ENCODE data around the gene SLC1A7. TPM values are rescaled to one million over a fixed set of nuclear protein-coding genes. Genes with fewer than 3 reads are reported as not detected.

Gene SLC1A7
- total RNA-seq, 1 experiment from 2014 or later = 3.1 TPM

GRCh38 chr1:53160924-53161378 lies 18.5 kb upstream of the SLC1A7 start:
- no peak for DNase-seq (ENCODE audit: low spot score)

DNA sequence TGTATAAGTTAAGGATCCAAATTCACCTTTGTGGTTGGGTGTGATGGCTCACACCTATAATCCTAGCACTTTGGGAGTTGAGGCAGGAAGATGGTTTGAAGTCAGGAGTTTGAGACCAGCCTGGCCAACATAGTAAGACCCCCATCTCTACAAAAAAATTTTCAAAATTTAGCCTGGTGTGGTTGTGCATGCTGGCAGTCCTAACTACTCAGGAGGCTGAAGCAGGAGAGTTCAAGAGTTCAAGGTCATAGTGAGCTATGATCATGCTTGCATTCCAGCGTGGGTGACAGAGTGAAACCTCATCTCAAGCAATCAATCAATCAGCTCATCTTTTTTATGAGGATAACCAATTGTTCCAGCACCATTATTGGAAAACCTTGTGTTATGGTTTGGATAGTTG lies 16.5 kb upstream of the SLC1A7 start:
- DNase-seq (ENCODE audit: low spot score) = no peak

DNA sequence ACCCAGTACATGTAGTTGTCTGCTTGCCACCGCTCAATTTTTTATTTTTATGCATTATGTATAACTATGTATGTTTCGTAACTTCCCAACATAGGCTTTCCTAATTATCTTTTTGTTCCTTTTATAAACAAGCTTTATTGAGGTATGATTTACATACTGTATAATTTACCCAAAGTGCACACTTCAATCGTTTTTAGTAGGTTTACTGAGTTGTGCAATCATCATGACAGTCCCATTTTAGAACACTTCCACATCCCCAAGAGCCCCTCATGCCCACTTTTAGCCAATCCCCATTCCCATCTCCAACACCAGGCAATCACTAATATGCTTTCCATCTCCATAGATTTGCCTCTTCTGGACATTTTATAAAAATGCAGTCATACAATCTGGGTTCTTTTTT lies 14.3 kb upstream of the SLC1A7 start:
- no peak for DNase-seq (ENCODE audit: low spot score)

- no peak for DNase-seq (ENCODE audit: low spot score)
These were observed 13.5 kb upstream of the SLC1A7 start for GRCh38 chr1:53155945-53156344.

DNA sequence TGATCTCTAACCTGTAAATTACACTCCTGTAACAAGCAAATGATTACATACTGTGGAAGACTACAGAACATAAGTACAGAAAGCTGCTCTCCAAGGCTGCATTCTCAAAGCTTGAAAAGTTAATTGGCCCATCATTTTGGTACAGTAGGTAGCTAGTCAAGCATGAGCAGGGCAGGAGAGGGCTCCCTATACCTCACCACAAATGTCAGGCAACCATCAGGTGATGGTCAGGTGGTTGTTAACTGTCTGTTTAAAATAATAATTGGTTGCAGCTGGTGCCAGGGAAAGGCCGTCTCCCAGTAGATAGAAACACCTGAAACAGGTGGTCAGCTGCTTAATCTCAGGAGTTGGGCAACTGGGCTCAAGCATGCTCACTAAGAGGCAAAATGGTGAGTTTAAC lies 13.1 kb upstream of the SLC1A7 start:
- no peak for DNase-seq (ENCODE audit: low spot score)

DNA sequence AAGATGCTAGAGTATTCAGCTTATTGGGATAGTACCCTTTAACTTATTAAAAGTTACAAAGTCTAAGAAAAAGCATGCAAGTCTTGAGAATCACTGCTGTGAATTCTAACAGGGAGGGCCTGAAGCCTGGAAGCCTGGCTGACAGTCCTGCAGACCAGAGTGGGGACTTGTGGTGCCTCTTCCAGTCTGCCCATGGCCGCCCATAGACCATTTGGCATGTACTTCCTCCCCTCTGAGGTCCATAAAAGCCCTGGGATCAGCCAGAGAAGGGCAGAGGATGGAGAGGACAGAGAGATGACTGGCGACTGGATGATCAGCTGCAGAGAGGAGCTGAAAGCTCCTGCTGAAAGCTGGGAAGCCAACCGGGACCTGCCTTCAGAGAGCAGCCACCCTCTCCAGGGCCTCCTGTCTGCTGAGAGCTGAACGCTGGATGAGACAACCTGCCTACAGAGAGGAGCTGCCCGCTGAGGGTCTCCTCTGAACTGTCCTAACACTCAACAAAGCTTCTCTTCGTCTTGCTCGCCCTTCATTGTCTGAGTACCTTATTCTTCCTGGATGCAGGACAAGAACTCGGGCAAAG lies 12.5 kb upstream of the SLC1A7 start:
- DNase-seq (ENCODE audit: low spot score) = no peak

- no peak for DNase-seq (ENCODE audit: low spot score)
These were observed 11.3 kb upstream of the SLC1A7 start for GRCh38 chr1:53153752-53154151.

DNA sequence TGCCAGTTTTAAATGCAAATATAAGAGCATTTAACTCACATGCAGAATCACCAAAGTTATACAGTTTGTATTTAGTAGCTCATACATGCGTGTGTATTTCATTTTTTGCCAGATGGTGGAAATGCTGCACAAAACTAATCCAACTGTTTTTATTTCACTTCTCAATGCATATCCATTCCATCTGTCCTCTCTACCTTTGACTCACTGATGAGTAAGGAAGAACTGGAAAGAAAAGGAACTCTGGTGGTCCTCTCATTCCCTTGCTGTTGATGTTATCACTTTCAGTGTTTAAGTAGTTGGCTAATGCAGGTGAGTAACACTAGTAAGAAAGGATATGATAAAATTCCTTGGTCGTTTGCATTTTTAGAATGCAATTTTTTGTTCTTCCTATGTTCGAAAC lies 5.7 kb upstream of the SLC1A7 start:
- DNase-seq (ENCODE audit: low spot score) = no peak

DNA sequence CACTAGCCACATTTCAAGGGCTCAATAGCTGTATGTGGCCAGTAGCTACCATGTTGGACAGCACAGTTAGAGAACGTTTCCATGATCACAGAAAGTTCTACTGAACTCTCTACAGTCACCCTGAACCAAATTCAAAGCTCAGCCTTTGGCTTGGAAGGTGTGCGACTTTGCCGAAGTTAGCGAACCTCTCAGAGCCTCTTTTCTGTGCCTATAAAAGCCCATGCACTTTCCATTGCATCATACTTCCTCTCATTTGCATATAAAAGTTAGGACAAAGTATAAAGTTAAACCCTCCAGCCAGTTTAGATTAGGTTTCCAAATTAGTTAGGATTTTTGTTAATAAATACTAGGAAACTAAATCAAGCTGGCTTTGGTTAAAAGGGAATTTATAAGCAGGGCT lies 4.7 kb upstream of the SLC1A7 start:
- DNase-seq (ENCODE audit: low spot score) = no peak

GRCh38 chr1:53145942-53146708 lies 3.7 kb upstream of the SLC1A7 start:
- peak; percentile 91 for DNase-seq (ENCODE audit: low spot score)

- DNase-seq (ENCODE audit: low spot score) = no peak
These were observed 3.1 kb upstream of the SLC1A7 start for GRCh38 chr1:53145619-53145941.

GRCh38 chr1:53145051-53145600 lies 2.7 kb upstream of the SLC1A7 start:
- no peak for DNase-seq (ENCODE audit: low spot score)

GRCh38 chr1:53144201-53144600 lies 1.8 kb upstream of the SLC1A7 start:
- DNase-seq (ENCODE audit: low spot score) = no peak

GRCh38 chr1:53143527-53143926 lies 1.1 kb upstream of the SLC1A7 start:
- DNase-seq (ENCODE audit: low spot score) = no peak

- DNase-seq (ENCODE audit: low spot score) = no peak
These were observed 867 bp downstream of the SLC1A7 start for GRCh38 chr1:53141487-53142055.

DNA sequence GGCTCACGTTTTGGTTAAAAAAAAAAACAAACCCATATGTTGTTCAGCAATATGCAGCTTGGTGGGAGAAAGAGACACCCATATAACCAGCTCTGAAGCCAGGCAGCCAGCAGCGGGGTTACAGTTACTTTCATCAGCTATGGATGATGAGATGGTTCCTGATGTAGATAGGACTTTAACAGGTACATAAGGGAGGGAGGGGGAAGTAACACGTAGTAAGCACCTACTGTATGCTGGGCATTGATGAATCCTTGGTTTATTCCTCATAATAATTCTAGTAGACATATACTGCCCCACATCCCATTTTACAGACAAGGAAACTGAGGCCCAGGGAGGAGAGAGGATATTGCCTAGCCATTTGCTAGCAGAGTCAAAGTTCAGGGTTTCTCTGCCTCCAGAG lies 2.0 kb downstream of the SLC1A7 start:
- DNase-seq (ENCODE audit: low spot score) = no peak

- DNase-seq (ENCODE audit: low spot score) = no peak
These were observed 2.5 kb downstream of the SLC1A7 start for GRCh38 chr1:53139951-53140361.

- DNase-seq (ENCODE audit: low spot score) = no peak
These were observed 3.2 kb downstream of the SLC1A7 start for GRCh38 chr1:53138991-53139884.

DNA sequence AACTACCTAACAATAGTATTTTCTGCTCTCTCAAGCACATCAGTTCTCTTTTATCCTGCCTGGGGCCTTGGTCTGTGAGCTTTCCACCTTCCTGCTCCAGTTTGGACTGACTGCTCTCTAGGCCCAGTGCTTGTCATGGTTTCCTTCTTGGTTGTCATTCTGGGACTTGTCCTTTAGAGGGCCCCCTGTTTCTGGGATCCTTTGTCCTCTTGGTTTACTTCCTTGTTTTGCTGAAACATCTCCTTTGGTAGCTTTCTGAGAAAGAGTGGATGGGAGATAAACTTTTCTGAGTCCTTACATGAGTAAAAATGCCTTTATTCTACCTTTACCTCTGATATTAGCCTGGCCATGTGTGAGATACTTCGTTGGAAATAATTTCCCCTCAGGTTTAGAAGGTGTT lies 4.7 kb downstream of the SLC1A7 start:
- DNase-seq (ENCODE audit: low spot score) = peak; percentile 29

- no peak for DNase-seq (ENCODE audit: low spot score)
These were observed 6.7 kb downstream of the SLC1A7 start for GRCh38 chr1:53135735-53136114.

GRCh38 chr1:53134961-53135734 lies 7.3 kb downstream of the SLC1A7 start:
- no peak for DNase-seq (ENCODE audit: low spot score)
